Stimulated activated CD8-positive, alpha-beta memory T cell treated with anti-CD3 and anti-CD28 coated beads, Interleukin-15, amount 100 ng/mL, for 1 hour (primary cell): ENCODE results near the gene ZXDA.
"Not testable (repeated sequence)": the region's sequence is repeated elsewhere in the genome, so short reads cannot be mapped to it uniquely, and the experiment has no call there.

Experiments
- DNase-seq: peaks from one replicate; pipeline ENCODE4 v3.0.0-alpha.2; 2020; ENCODE audit warnings: low read depth

The ZXDA gene

GRCh38 chrX:57910287-57910912, at the start of gene ZXDA:
Gene ZXDA, minus strand, starts transcription at chrX:57910458. Its CDS starts 38 bp downstream, at chrX:57910420.
- DNase-seq: not testable (repeated sequence)

GRCh38 chrX:57952320-57952678, 42.0 kb upstream of the ZXDA start:
- no peak for DNase-seq

- no peak for DNase-seq
Measured at GRCh38 chrX:57951666-57952319, 41.5 kb upstream of the ZXDA start.

- DNase-seq: no peak
Measured at GRCh38 chrX:57933321-57933720, 23.1 kb upstream of the ZXDA start.

GRCh38 chrX:57932266-57932665, 22.0 kb upstream of the ZXDA start:
- no peak for DNase-seq

GRCh38 chrX:57930051-57930450, 19.8 kb upstream of the ZXDA start:
- DNase-seq: no peak

- DNase-seq: no peak
Measured at GRCh38 chrX:57929373-57929772, 19.1 kb upstream of the ZXDA start.

- no peak for DNase-seq
Measured at GRCh38 chrX:57925806-57926205, 15.5 kb upstream of the ZXDA start.

- DNase-seq: no peak
Measured at GRCh38 chrX:57918750-57919436, 8.6 kb upstream of the ZXDA start.

- no peak for DNase-seq
Measured at GRCh38 chrX:57915680-57916079, 5.4 kb upstream of the ZXDA start.

- not testable (repeated sequence) for DNase-seq
Measured at GRCh38 chrX:57909595-57910286, 517 bp downstream of the ZXDA start.

GRCh38 chrX:57908972-57909594, 1.2 kb downstream of the ZXDA start:
- DNase-seq: not testable (repeated sequence)

- no peak for DNase-seq
Measured at GRCh38 chrX:57906790-57907189, 3.5 kb downstream of the ZXDA start.

GRCh38 chrX:57905141-57905540, 5.1 kb downstream of the ZXDA start:
- DNase-seq: no peak

- no peak for DNase-seq
Measured at GRCh38 chrX:57904176-57904880, 5.9 kb downstream of the ZXDA start.

GRCh38 chrX:57902633-57903032, 7.6 kb downstream of the ZXDA start:
- DNase-seq: no peak

GRCh38 chrX:57901466-57901865, 8.8 kb downstream of the ZXDA start:
- DNase-seq: no peak

- DNase-seq: no peak
Measured at GRCh38 chrX:57900975-57901374, 9.3 kb downstream of the ZXDA start.

- DNase-seq: no peak
Measured at GRCh38 chrX:57899906-57900305, 10.4 kb downstream of the ZXDA start.

- no peak for DNase-seq
Measured at GRCh38 chrX:57899064-57899463, 11.2 kb downstream of the ZXDA start.

- no peak for DNase-seq
Measured at GRCh38 chrX:57871463-57871862, 38.8 kb downstream of the ZXDA start.
